Choroid plexus epithelial cell (primary cell): Measurements from ENCODE around the gene KCNQ2.

ENCODE experiments used
- DNase-seq: peaks from one replicate; pipeline ENCODE4 v3.0.0-alpha.2; 2010; ENCODE audit warnings: low read depth
- H3K4me3 ChIP-seq: 2 replicates; pipeline ENCODE4 v1.5.1; 2011; ENCODE audit warnings: low read depth, mild to moderate bottlenecking, control low read depth, low read length, moderate library complexity
- CTCF ChIP-seq: conservative IDR thresholded peaks from 2 replicates; pipeline ENCODE4 v1.5.1; 2011; ENCODE audit warnings: low read depth, mild to moderate bottlenecking, control low read depth, inconsistent platforms, low read length, moderate library complexity

Gene KCNQ2

GRCh38 chr20:63471981-63472831, at the start of gene KCNQ2:
TSS of gene KCNQ2 (minus strand) at chr20:63472655. CDS start at chr20:63472463, 192 bp downstream.
- no peak within 1 kb of the TSS for H3K4me3 ChIP-seq
- DNase-seq: no peak
- TF ChIP-seq CTCF: no peak

- DNase-seq: peak; percentile 27
- peak overlapping the region; percentile 82 for H3K4me3 ChIP-seq
- no peak for TF ChIP-seq CTCF
Observed at GRCh38 chr20:63521602-63522001, 49.1 kb upstream of the KCNQ2 start.

DNA sequence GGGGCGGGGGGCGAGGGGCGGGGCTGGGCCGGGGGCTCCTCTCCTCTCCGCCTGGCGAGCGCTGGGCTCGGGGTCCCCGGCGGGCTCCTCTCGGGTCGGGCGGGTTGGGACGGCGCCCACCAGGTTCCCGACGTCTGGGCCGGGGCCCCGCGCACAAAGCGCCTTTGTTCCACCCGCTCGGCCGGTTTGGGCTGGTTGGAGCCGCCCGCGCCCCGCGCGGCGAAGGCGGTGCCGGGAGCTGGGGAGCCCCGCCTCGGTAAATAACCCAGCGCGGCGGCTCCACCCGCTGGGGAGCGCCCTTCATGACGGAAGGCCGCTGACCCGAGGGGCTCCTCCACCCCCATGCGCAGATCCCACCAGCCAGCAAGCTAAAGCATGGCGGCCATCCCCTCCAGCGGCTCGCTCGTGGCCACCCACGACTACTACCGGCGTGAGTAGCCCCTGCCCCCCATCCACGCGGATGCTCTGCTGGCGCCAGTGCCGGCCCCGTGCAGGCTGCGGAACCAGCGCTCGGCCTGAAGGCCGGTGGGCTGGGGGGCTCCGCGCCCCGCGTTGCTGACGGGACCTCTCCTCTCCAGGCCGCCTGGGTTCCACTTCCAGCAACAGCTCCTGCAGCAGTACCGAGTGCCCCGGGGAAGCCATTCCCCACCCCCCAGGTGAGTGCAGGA, 48.6 kb upstream of the KCNQ2 start:
- DNase-seq: peak; percentile 69
- H3K4me3 ChIP-seq: peak overlapping the region; percentile 82
- no peak for TF ChIP-seq CTCF

- DNase-seq: peak; percentile 84
- H3K4me3 ChIP-seq: peak within 1 kb of the TSS; percentile 82
- no peak for TF ChIP-seq CTCF
Observed at GRCh38 chr20:63520504-63520933, 48.1 kb upstream of the KCNQ2 start, which contains the start of gene PPDPF. TSS of gene PPDPF (plus strand) at chr20:63520765. CDS start at chr20:63521309, 544 bp downstream.

- peak overlapping the region; percentile 82 for H3K4me3 ChIP-seq
- no peak for DNase-seq
- peak; percentile 25 for TF ChIP-seq CTCF
Observed at GRCh38 chr20:63519668-63520503, 47.4 kb upstream of the KCNQ2 start.

DNA sequence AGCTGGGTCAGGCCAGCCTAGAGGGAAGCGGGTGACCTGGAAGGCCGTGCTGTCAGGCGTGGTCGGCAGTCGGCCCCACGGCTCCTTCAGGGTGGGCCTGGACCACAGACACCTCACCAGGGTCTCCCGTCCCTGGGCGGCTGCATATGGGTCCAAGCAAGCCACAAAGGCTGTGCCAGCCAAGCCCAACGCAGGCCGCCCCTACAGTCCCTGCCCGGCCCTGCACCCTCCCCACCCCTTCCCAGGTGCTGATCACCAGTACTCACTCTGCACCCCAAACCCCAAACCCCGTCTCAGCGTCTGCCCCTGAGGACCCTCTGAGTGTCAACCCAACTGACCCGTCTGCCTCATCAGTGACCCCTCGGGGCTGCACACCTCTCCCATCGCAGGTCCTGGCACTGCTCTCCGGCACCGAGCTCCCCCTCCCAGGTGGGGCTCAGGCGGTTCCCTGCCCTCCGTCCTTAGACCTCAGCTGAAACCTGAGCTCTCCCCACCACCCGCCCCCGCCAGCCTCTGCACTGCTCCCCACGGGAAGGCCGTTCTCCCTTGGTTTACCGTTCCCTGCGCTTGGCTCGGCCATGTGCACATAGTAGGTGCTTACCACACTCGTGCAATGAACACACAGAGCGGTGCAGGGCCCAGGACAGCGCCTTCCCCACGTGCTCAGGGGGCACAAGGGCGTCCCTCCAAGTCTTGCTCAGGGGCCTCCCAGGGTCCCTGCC, 46.7 kb upstream of the KCNQ2 start:
- no peak for DNase-seq
- TF ChIP-seq CTCF: no peak
- H3K4me3 ChIP-seq: peak overlapping the region; percentile 82
